ENCODE results near the gene SH3GL3.

SH3GL3 gene, protein sequence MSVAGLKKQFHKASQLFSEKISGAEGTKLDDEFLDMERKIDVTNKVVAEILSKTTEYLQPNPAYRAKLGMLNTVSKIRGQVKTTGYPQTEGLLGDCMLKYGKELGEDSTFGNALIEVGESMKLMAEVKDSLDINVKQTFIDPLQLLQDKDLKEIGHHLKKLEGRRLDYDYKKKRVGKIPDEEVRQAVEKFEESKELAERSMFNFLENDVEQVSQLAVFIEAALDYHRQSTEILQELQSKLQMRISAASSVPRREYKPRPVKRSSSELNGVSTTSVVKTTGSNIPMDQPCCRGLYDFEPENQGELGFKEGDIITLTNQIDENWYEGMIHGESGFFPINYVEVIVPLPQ

DNA sequence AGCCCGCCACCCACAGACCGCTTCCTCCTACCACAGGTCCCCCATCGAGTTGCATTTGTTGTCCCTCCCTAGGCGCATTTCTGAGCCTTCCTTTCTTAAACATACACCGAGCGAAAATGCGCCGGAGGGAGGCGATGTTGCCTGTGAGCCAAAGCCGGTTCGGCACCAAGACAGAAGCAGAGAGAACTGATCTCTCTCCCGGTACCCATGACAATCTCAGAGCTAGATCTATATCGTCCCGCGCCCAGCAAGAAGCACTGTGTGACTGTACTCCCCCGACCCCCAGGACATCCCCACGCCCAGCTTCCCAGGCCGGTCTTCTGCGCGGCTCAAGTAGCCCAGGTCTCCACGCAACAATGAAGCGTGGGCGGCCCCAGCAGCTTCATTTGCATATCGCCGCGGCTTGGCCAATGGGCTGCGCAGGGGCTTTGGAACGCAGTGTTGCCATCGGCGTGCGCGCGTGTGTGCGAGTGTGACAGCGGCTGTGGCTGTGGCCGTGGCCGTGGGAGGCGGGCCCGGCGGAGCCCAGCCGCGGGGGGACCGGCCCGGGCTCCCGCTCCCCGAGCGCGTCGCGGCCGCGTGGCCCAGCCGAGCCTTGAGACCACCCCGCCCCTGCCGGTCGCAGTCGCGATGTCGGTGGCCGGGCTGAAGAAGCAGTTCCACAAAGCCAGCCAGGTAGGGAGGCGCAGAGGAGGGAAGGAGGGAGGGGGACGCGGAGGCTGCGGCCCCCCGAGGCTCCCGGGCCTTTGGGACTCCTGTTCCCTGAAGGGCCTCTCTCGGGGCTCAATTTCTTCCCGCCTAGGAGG, at the start of gene SH3GL3:
Gene SH3GL3, plus strand, starts transcription at position 438 of the 806 bp plus-strand sequence. Its CDS starts 193 bp downstream, at position 631.
- DNase-seq (ENCODE audit: low read depth, low spot score): no peak

DNA sequence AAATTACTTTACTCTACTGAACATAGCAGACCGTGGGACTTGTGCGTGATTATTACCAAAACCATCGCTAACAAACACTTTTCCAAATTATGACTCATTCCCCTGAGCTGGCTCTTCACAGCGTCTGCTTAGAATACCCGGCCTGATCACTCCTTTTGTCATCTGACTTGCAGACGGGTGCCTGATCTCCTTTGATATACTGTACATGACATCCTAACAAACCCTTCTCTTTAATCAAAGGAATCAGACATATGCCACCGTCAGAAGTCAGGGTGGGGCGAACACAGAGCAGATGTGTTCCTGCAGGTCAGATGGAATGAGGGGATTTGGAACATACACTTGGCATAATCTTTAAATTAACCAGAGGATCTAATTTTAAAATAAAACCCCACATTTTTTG, 48.5 kb upstream of the SH3GL3 start:
- DNase-seq (ENCODE audit: low read depth, low spot score): no peak

DNA sequence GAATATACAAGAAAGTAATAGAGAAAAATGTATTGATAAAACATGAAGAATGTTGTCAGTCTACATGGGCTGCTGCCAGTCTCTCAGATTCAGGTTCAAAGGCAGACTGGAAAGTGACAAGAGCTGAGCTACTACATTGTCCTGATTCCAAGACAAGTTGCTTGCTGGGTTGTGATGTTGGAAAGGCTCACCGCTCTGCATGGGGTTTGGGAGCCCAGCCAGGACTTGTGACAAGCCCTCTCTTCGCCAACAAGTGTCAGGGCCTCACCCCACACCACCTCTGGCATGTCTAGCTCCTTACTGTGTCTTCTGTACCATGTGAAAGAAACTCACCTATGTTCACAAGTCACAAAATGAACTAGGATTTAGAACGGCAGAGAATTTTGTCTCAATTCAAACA, 43.0 kb upstream of the SH3GL3 start:
- no peak for DNase-seq (ENCODE audit: low read depth, low spot score)

DNA sequence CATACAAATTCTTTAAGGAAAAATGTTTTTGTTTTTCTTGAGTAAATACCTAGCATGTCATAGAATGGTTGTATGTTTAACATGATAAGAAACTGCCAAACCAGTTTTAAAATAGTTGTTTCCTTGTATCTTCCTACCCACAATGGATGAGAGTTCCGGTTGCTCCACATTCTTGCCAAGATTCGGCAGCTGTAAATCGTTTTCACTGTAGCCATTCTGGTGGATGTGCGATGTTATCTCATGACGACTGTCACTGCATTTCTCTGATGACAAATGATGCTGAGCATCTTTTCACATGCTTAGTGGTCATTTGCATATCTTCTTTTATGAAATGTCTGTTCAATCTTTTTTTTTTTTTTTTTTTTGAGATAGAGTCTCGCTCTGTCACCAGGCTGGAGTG, 36.6 kb upstream of the SH3GL3 start:
- DNase-seq (ENCODE audit: low read depth, low spot score): no peak

DNA sequence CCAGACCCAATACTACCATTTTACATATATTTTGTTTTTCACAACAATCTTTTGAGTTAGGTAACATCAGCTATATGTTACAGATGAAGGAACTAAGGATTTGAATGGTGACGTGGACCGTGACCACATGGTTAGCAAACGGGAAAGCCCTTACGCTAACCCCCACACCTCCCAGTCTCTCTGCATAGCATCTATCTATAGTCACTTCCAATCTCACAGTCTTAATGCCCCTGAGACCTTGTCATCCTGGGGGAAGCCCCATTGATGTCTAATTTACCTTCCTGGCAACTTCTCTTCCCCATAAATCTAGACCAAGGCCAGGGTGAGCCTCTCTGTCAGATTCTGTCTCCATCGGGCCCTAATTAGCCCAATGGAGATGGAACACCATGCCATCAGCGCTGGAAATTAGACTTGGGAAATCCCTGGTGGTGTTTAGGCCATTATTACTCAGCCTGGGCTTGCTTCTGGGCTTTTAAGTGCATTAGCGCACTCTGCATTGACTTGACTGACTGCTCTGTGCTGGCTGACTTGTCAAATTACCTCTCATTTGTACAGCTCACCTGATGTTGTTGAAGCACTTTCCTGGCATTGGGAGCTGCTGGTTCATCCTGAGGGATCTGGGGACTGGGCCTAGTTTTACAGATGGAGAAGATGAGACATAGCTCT, 34.0 kb upstream of the SH3GL3 start:
- no peak for DNase-seq (ENCODE audit: low read depth, low spot score)

DNA sequence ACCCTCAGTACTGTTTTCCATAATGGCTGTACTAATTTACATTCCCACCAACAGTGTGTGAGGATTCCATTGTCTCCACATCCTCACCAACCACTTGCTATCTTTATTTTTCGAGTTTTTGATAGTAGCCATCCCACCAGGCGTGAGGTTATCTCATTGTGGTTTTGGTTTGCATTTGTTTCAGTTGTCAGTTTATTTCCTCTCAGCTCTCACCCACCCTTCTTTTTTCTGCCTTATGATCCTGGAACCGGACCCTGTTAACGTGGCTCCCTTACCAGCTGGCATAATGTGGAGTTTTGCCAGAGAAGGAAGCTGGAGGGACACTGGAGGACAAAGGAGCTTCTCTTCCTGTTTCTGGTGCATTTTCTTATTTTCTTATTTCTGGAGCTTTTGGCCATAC, 25.1 kb upstream of the SH3GL3 start:
- DNase-seq (ENCODE audit: low read depth, low spot score): no peak

DNA sequence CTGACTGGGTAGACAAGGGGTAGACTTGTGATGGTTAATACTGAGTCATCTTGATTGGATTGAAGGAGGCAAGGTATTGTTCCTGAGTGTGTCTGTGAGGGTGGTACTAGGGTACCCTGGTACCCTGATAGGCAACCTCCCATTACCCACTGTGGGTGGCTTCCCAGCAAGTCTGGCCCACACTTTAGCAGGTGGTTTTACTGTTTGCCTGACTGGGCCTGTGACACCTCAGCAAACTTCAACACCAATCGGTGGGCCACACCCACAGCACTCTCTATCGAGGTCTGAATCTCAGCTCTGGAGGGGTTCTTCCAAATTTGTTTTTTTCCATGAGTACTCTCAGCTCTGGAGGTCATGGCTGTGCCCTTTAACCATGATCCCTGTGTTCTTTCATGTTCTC, 24.6 kb upstream of the SH3GL3 start:
- DNase-seq (ENCODE audit: low read depth, low spot score): no peak

DNA sequence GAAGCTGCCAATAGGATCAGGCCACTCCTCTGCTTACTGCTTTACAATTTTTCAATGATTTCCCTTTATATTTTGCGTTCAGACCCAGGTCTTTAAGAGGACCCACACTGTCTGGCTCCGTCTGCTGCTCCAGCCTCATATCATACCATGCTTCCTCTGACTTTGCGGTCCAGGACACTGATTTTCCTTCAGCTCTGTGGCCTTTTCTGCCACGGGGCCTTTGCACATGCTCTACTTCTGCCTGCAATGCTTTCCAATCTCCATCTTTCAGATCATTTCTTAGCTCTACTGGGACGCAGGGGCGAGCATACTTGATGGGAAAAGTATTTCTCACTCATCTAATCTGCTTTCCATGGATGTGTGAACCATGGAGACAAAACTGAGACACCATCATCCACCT, 23.0 kb upstream of the SH3GL3 start:
- no peak for DNase-seq (ENCODE audit: low read depth, low spot score)

DNA sequence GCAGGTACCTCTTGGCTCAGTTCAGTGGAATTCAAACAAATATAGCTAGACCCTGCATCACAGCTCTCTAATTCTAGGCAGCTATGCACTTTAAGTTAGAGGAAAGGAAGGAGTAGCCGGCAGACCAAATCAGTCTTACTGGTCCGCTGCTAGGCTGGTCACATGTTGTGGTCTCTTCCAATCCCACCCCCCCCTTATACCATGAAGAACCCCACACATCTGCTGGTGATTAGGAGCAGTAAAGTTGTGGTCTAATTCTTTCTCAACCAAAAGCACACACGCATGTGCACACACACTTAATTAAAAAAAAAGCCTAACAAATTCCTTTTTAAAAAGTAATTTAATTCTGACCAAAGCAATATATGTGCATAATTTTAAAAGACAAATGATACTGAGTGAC, 16.7 kb upstream of the SH3GL3 start:
- DNase-seq (ENCODE audit: low read depth, low spot score): no peak

DNA sequence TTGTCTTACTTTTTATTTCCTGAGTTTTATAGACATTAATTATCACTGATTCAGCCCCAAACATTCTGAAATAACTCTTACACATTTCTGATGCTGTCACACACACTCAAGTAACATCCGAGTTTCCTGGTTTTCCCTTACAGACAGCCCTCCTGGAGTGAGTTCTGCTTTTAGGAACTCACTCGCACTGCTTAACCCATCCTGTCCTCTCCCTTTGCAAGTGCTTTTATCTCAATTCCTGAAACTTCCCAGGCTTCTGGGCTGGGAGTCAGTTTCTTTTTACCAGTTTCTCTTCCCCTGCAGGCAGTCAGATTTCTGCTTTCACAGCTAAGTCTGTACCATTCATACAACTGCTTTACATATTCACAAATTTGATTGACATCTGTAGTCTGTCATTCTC, 15.6 kb upstream of the SH3GL3 start:
- no peak for DNase-seq (ENCODE audit: low read depth, low spot score)

DNA sequence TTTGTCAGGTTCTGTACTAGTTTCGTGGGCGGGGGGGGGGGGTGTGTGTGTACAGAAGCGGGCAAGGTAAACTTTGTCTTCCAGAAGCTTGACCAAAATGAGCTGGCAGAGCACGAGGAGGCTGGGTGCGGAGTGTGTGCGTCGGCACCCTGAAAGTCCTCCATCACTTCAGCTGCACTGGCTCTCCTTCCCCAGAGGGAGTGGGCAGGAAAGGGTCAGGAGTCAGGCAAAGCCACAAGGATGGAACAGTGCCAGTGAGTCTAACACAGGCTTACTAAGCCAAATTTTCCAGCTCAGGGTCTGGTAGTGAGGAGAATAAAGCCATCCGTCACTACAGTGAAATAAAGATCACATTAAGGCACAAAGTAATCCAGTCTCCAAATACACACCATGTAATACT, 11.9 kb upstream of the SH3GL3 start:
- DNase-seq (ENCODE audit: low read depth, low spot score): no peak

DNA sequence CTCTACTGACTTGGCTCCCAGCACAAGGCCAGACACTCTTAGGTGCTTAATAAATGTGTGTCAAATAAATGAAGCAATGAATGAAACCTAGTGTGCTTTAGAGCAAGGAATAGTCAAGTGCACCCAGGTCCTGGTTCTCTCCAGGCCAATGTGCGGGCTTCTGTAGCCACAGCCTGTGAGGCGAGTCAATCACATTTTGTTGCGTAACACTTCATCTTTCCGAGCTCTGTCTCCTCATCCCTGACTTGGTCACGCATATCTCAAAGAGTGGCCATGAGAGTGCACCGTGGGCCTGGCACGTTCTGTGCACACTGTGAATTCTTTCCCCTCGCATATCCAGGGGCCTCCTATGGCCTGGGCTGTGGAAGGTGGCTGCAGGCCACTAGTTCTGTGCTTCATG, 11.4 kb upstream of the SH3GL3 start:
- DNase-seq (ENCODE audit: low read depth, low spot score): no peak

DNA sequence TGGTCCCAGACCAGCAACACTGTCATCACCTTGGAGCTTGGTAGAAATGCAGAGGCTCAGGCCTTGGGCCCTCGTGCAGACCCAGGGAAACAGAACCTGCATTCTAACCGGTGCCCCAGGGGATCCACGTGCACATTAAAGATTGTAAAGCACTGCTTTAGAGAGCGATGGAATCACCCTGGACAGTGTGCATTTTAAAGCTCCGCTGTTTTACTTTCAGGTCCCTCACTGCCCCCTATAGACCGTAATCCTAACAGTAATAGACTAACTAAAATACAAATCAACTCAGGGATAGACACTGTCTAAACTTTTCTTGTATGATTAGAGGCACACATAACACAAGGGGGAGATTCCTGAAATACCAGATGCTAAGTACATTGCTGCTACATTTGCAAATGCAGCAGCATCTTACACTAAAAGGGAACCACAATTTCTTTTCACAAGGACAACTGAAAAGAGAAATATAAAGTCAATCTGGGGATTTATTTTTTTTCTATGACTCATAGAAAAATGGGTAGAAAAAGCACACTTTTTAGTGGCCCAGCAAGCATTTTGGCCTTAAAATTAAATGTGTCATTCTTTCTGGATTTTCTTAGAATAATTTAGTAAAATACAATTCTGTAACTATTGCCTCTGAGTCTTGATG, 10.5 kb upstream of the SH3GL3 start:
- DNase-seq (ENCODE audit: low read depth, low spot score): no peak

DNA sequence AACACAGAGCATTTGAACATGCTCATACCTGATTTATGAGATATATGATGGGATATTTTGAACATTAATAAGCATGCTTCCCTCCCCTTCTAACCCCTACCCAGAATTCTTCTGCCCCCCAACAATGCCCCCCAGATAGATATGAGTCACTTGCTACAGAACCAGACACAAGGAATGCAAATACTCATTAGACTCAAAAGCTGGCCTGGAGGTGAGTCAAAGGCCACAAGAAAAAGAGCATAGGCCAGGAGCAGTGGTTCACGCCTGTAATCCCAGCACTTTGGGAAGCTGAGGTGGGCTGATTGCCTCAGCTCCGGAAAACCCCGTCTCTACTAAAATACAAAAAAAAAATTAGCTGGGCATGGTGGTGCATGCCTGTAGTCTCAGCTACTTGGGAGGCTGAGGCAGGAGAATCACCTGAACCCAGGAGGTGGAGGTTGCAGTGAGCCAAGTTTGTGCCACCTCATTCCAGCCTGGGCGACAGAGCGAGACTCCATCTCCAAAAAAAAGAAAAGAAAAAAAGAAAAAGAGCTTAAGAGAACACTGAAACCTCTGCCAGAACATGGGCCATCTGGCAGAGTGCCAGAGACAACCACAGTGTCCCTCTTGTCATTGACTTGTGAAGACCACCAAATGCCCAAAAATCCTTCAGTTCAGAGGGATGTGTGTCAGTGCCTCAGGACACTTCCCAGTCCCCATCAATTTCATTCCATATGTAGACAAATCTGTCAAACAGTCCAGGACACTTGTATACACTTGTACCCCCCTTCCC, 3.9 kb upstream of the SH3GL3 start:
- no peak for DNase-seq (ENCODE audit: low read depth, low spot score)

DNA sequence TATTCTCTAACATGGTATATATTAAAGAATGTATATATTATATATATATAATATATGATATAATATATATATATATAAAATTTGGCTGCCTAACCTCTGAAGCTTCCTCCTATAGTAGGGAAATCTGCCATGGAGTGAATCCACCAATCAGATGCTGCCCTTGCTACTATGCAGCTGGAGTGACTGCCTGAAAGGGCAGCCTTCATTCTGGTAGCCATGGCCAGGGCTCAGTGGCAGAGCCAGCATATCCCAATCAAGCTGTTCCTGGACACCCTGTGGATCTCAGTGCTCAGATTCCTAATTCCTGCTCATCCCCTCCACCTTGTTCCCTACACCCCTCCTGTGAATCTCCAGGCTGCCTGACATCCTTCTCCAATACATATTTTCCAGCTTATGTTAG, 2.2 kb upstream of the SH3GL3 start:
- DNase-seq (ENCODE audit: low read depth, low spot score): no peak

DNA sequence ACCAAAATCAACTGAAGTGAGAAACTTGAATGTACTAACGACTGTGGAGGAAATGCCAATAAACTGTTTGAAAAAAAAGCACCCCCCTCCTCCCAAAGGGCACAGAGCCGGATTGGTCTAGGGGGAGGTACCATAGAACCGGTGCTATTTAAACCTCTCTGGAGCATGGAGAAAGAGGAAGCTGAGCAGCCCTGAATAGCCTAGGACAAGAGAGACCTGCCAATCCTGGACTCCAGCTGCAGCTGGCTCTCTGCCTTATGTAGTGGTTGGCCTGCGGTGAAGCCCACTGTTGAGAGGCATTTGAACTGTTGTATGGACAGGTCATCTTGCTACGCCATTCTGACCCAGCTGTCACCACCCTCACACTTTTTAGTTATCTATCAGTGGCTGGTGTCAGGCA, 1.5 kb upstream of the SH3GL3 start:
- DNase-seq (ENCODE audit: low read depth, low spot score): no peak

DNA sequence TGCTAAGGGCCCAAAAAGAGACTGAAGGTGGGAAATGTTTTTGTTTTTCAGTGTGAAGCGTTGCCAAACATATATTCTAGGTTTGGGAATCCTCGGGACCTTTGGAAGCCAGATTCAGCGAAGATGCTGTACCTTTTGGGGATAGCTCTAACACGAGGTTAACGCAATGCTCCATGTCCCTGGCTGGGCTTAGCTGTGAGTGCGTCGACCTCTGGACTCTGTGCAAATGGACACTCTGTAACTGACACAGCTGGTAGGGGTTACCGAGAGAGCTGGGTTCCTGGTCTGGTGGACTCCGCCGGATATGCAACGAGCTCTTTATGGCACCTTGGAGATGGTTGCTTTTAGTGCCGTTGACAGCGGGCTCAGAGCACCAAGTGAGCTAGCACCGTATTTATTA, 724 bp upstream of the SH3GL3 start:
- DNase-seq (ENCODE audit: low read depth, low spot score): no peak

DNA sequence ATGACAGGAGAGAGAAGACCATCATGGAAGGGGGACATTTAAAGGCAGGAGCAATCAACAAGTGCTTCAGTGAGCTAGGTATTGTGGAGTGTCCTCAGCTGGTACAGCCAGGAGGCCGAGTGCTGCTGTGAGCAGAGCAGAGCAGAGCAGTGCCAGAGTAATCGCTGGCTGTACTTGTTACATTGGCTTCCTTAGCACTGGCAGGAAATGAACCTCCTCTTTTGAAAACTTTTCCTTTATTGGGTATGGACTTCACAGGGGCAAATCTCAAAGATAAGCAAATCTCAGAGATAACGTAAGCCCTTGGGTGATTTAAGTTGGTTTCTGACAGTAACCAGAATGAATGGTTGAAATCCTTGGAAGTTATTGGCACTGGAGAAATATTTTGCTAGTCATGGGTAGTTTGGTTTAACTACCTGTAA, 2.1 kb downstream of the SH3GL3 start:
- no peak for DNase-seq (ENCODE audit: low read depth, low spot score)

DNA sequence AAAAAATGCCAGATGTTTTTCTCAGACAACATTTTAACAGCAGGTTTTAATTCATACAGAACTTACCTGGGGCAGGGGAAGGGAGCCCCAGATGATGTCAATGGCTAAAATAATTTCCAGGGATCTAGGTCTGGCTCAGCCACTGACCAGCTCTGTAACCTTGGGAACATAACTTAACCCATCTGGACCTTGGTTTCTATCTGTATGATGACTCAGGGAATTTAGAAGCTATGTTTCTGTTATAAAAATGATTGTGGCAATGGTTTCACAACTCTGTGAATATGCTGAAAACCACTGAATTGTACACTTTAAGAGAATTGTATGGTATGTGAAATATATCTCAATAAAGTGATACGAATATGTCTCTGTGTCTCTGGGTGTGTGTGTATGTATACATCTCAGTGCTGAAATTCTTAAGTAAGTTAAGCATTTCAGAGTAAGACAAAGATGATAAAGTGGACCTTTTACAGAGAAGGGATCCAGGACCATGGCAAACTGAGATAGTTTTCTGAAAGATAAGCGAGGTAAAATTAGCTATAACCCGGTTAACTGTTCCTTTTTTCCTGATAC, 2.9 kb downstream of the SH3GL3 start:
- DNase-seq (ENCODE audit: low read depth, low spot score): no peak

DNA sequence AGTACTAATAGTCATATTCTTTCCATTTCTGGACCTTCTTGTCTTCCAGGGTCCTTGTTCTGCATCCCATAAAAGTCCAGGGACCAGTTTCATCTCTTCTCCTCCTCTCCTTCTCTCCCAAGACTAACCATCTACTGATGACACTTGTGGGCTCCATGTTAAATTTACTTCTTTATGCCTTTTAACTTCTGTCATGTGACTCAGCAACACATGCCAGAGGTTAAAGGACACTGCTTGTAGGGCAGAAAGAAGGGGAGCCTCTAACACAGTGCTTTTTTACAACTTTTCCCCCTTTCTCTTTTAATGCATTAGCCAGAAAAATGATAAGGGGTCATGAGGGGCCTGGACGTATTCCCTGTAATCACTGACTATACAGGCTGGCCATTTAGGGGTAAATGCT, 10.0 kb downstream of the SH3GL3 start:
- DNase-seq (ENCODE audit: low read depth, low spot score): no peak

DNA sequence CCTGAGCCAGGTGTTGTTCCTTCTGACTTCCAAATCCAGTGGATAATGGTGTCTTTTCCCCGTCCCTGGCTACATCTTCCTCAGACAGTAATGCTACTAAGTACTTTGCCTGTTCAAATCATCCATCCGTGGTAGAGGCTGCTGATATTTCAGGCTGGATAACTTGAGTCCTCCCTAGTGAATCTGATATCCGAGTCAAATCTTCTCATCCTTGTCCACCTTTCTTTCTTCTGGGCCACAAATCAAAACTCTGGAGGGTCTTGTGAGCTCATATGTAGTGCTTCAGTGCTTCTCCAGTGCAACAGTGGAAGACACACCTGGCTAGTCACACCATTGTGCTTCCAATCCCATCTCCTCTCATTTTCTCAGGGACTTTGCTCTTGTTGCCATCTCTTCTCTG, 11.2 kb downstream of the SH3GL3 start:
- no peak for DNase-seq (ENCODE audit: low read depth, low spot score)
